GM10847 (cell line): ENCODE data around the gene FRMPD4.

Source experiments
- POLR2A ChIP-seq: IDR thresholded peaks from 2 replicates; pipeline ENCODE4 v1.6.1; 2011; ENCODE audit not compliant: insufficient read length; ENCODE audit errors: extremely low read depth

The FRMPD4 gene

GRCh38 chrX:12412561-12412960 lies 274.3 kb downstream of the FRMPD4 start:
- TF ChIP-seq POLR2A = no peak

- TF ChIP-seq POLR2A = no peak
These were observed 281.3 kb downstream of the FRMPD4 start for GRCh38 chrX:12419591-12419990.

GRCh38 chrX:12421918-12422317 lies 283.6 kb downstream of the FRMPD4 start:
- TF ChIP-seq POLR2A = no peak

GRCh38 chrX:12423346-12423745 lies 285.1 kb downstream of the FRMPD4 start:
- no peak for TF ChIP-seq POLR2A

- no peak for TF ChIP-seq POLR2A
These were observed 287.2 kb downstream of the FRMPD4 start for GRCh38 chrX:12425496-12425895.

- TF ChIP-seq POLR2A = no peak
These were observed 288.1 kb downstream of the FRMPD4 start for GRCh38 chrX:12426420-12426819.

- no peak for TF ChIP-seq POLR2A
These were observed 296.2 kb downstream of the FRMPD4 start for GRCh38 chrX:12434493-12434892.

- TF ChIP-seq POLR2A = no peak
These were observed 301.1 kb downstream of the FRMPD4 start for GRCh38 chrX:12439416-12439815.

- no peak for TF ChIP-seq POLR2A
These were observed 302.0 kb downstream of the FRMPD4 start for GRCh38 chrX:12440246-12440645.

- no peak for TF ChIP-seq POLR2A
These were observed 303.3 kb downstream of the FRMPD4 start for GRCh38 chrX:12441381-12442128.

GRCh38 chrX:12443534-12444098 lies 305.3 kb downstream of the FRMPD4 start:
- no peak for TF ChIP-seq POLR2A

- no peak for TF ChIP-seq POLR2A
These were observed 308.2 kb downstream of the FRMPD4 start for GRCh38 chrX:12446342-12447075.

GRCh38 chrX:12447448-12448064 lies 309.3 kb downstream of the FRMPD4 start:
- TF ChIP-seq POLR2A = no peak

GRCh38 chrX:12452268-12452667 lies 314.0 kb downstream of the FRMPD4 start:
- TF ChIP-seq POLR2A = no peak

- no peak for TF ChIP-seq POLR2A
These were observed 322.7 kb downstream of the FRMPD4 start for GRCh38 chrX:12460929-12461328.

GRCh38 chrX:12463052-12463451 lies 324.8 kb downstream of the FRMPD4 start:
- TF ChIP-seq POLR2A = no peak
